Neural crest cell (in vitro differentiated cells): ENCODE data around the gene NUDT15. TPM values are rescaled to one million over a fixed set of nuclear protein-coding genes. Genes with fewer than 3 reads are reported as not detected.
A peak's percentile ranks its signal among the peaks of the same experiment; 100 is the strongest.

Experiments
- DNase-seq: peaks from one replicate; pipeline ENCODE4 v3.0.0; 2021; ENCODE audit warnings: low read depth, mixed read lengths, low spot score
- H3K27ac Mint-ChIP-seq: one replicate; pipeline ENCODE4 v1.8.0; 2021; ENCODE audit warnings: mild to moderate bottlenecking, mixed read lengths; ENCODE audit not compliant: unreplicated experiment
- H3K27me3 Mint-ChIP-seq: 2 replicates; pipeline ENCODE4 v1.8.0; 2021; ENCODE audit warnings: low read depth, mild to moderate bottlenecking, mixed read lengths
- H3K36me3 Mint-ChIP-seq: 2 replicates; pipeline ENCODE4 v1.8.0; 2021; ENCODE audit warnings: low read depth, mild to moderate bottlenecking, mixed read lengths
- H3K4me1 Mint-ChIP-seq: 2 replicates; pipeline ENCODE4 v1.8.0; 2021; ENCODE audit warnings: mixed read lengths
- H3K4me3 Mint-ChIP-seq: one replicate; pipeline ENCODE4 v1.8.0; 2021; ENCODE audit warnings: mild to moderate bottlenecking, mixed read lengths
- H3K9me3 Mint-ChIP-seq: 2 replicates; pipeline ENCODE4 v1.8.0; 2021; ENCODE audit warnings: mixed read lengths
- total RNA-seq: library from RNA; stranded (reverse); gene quantifications from 2 replicates; pipeline ENCODE4 v1.2.1, GENCODE V29; 2021
- TF ChIP-seq, protein P1 (sequence below): fragments of 200-600 bp; sonication (generic); conservative IDR thresholded peaks from 2 replicates; pipeline ENCODE4 v1.5.0; 2021; ENCODE audit warnings: antibody characterized with exemption, mild to moderate bottlenecking

Gene NUDT15
- total RNA-seq, 1 donor from 2014 or later: 35.1 TPM

DNA sequence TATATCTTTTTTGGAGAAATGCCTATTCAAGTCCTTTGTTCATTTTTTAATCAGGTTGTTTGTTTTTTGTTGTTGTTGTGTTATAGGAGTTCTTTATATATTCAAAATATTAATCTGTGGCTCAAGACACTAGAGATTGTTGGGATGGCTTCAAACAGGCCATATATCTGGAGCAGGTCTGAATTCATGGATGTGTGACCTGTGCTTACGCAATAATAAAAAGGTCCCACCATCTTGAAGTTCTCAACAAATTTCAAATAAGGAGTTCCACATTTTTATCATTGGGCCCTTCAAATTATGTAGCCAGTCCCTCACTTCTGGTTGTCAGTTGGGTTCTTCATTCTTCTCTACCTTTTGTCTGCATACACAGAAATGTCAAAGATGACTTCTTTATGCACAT, 17.7 kb upstream of the NUDT15 start:
- Mint-ChIP-seq H3K27ac (no peak overlapping the region), H3K9me3 (peaks cover 4% of the 10 kb centered on the region), H3K36me3 (peaks cover 19% of the 10 kb centered on the region), H3K27me3 (no peaks in the 10 kb centered on the region), H3K4me3 (no peak overlapping the region), H3K4me1 (no peaks in the 10 kb centered on the region)
- TF ChIP-seq, protein P1, sequence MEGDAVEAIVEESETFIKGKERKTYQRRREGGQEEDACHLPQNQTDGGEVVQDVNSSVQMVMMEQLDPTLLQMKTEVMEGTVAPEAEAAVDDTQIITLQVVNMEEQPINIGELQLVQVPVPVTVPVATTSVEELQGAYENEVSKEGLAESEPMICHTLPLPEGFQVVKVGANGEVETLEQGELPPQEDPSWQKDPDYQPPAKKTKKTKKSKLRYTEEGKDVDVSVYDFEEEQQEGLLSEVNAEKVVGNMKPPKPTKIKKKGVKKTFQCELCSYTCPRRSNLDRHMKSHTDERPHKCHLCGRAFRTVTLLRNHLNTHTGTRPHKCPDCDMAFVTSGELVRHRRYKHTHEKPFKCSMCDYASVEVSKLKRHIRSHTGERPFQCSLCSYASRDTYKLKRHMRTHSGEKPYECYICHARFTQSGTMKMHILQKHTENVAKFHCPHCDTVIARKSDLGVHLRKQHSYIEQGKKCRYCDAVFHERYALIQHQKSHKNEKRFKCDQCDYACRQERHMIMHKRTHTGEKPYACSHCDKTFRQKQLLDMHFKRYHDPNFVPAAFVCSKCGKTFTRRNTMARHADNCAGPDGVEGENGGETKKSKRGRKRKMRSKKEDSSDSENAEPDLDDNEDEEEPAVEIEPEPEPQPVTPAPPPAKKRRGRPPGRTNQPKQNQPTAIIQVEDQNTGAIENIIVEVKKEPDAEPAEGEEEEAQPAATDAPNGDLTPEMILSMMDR: no peak
- no peak for DNase-seq

DNA sequence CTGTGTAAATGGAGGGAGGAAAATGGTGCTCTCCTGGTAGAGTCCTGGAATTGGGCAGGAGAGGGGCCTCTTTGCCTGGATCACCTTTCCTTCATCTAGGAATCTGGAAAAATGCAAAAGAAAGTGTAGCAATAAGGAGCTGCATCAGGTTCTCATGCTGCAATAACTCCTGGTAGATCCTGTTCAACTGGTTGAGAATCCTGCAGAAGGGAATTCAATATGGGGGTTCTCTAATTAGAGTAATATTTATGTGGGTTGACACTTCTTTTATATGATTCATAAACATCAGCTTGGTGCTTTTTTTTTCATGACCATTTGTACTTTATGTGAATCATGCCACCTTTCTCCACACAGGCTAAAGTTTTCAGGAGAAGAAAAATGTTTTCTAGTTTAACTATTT, 9.5 kb upstream of the NUDT15 start:
- Mint-ChIP-seq H3K27me3 (no peaks in the 10 kb centered on the region), H3K9me3 (peaks cover 12% of the 10 kb centered on the region), H3K4me1 (no peaks in the 10 kb centered on the region), H3K4me3 (no peak overlapping the region), H3K36me3 (peaks cover 45% of the 10 kb centered on the region), H3K27ac (no peak overlapping the region)
- DNase-seq: no peak
- TF ChIP-seq, protein P1: no peak

DNA sequence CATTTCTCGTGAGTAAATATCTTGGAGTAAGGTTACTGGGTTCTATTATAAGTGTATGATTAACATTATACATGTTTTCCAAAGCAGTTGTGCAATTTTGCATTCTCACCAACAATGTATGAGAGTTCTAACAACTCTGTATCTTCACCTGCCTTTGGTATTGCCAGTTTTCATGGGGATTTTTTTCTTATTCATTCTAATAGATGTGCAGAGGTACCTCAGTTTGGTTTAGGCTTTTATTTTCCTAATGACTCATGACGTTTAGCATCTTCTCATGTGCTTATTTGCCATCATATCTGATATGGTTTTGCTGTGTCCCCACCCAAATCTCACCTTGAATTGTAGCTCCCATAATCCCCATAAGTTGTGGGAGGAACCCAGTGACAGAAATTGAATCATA, 7.7 kb upstream of the NUDT15 start:
- Mint-ChIP-seq H3K36me3 (peaks cover 51% of the 10 kb centered on the region), H3K4me1 (no peaks in the 10 kb centered on the region), H3K27ac (no peak overlapping the region), H3K27me3 (no peaks in the 10 kb centered on the region), H3K9me3 (peaks cover 17% of the 10 kb centered on the region), H3K4me3 (no peak overlapping the region)
- no peak for DNase-seq
- TF ChIP-seq, protein P1: no peak

DNA sequence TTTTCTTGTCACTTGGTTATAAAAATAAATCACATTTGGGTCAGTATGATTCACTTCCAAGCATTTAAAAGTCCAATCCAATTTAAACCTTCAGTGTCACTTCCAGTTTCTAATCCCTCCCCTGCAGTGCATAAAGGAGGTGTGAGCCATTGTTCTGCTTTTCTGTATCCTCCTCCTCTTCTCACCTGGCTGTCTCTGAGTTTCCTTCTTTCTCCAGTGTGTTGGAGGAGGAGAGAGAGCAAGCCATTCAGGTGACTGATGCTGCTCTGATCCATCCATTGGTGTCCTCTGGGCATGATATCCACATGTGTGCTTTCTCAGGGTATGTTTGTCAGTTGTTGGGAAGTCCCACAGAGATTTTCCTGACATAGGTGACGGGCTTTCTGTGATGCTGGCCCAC, 1.2 kb downstream of the NUDT15 start:
- no peak for DNase-seq
- Mint-ChIP-seq H3K36me3 (peaks cover 24% of the 10 kb centered on the region), H3K4me3 (peak overlapping the region; percentile 91), H3K27ac (no peak overlapping the region), H3K27me3 (no peaks in the 10 kb centered on the region), H3K4me1 (peaks cover 29% of the 10 kb centered on the region), H3K9me3 (peaks cover 10% of the 10 kb centered on the region)
- TF ChIP-seq, protein P1: no peak

DNA sequence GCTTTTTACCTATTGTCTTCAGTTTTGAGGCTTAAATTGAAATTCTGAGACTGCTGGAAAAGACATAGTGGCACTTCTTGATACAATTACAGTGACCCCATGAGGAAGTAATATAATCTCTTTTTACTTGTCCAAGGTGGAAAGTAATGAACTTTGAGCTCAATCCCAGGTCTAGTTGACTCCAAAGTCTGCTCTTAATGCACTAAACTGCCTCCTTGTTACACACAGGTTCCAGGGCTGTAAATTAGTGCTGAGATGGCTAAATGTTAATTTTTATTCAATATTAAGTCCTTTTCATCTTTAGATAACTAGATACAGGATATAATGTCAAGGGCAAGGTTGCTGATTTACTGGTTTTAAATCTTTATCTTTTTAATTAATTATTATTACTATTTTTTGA, 2.5 kb downstream of the NUDT15 start:
- TF ChIP-seq, protein P1: no peak
- Mint-ChIP-seq H3K4me1 (peaks cover 29% of the 10 kb centered on the region), H3K36me3 (peaks cover 14% of the 10 kb centered on the region), H3K9me3 (peaks cover under 1% of the 10 kb centered on the region), H3K4me3 (peak overlapping the region; percentile 48), H3K27ac (no peak overlapping the region), H3K27me3 (no peaks in the 10 kb centered on the region)
- no peak for DNase-seq

DNA sequence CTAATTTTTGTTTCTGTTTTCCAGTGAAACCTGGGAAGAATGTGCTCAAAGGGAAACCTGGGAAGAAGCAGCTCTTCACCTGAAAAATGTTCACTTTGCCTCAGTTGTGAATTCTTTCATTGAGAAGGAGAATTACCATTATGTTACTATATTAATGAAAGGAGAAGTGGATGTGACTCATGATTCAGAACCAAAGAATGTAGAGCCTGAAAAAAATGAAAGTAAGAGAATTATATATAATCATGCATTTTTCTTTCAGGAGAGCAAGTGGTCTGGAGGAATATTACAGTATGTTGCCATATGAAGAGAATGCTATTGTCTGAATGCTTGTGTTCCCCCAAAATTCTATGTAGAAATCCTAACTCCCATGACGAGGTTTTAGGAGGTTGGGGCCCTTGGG, 3.4 kb downstream of the NUDT15 start:
- Mint-ChIP-seq H3K4me3 (peak overlapping the region; percentile 54), H3K36me3 (peaks cover 13% of the 10 kb centered on the region), H3K9me3 (no peaks in the 10 kb centered on the region), H3K27ac (no peak overlapping the region), H3K4me1 (peaks cover 29% of the 10 kb centered on the region), H3K27me3 (no peaks in the 10 kb centered on the region)
- TF ChIP-seq, protein P1: no peak
- DNase-seq: no peak
